ENCODE data around the gene SLC37A4.
"Not testable (repeated sequence)": the region's sequence is repeated elsewhere in the genome, so short reads cannot be mapped to it uniquely, and the experiment has no call there.

Gene SLC37A4

DNA sequence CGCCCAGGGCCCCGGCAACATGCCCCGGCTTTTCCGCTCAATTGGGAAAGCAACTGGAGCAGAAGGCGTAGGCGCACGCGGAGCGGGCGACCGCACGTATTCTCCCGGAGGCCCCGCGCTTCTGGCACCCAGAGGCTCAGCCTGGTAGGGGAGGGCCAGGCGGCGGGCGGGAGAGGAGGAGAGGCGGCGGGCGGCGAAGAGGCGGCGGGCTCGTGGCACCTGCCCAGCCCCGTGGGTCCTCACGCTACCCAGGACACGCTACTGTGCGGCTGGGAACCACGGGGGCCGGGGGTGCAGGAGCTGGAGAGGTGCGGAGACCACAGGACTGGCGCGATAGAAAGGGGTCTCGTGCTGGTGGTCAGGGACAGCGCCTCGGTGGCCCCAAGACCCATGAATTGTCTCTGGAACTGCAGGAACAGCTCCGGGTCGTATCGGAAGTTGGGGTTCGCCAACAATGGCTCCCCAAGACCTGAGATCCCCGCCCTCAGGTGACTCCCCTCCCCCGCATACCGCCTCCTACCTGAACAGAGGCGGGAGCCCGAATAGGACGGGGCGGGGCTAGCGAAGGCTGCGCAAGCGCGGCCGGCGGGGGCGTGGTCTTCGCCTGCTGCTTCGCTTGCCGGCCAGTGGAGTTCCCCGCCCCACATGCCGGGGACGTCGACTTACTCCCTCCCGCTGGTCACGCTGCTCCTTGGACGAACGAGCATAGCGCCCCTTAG, at the start of gene SLC37A4:
TSS of gene SLC37A4 (minus strand) at position 549 of the 719 bp plus-strand sequence.
- peak; percentile 99 for DNase-seq

GRCh38 chr11:119078675-119079420, 48.2 kb upstream of the SLC37A4 start:
- DNase-seq = no peak

- DNase-seq = no peak
Measured at GRCh38 chr11:119077839-119078238, 47.2 kb upstream of the SLC37A4 start.

- peak; percentile 96 for DNase-seq
Measured at GRCh38 chr11:119067371-119068222, 36.9 kb upstream of the SLC37A4 start, which contains the start of gene VPS11. Gene VPS11, plus strand, starts transcription at chr11:119067818. Its CDS starts 6 bp downstream, at chr11:119067824.

DNA sequence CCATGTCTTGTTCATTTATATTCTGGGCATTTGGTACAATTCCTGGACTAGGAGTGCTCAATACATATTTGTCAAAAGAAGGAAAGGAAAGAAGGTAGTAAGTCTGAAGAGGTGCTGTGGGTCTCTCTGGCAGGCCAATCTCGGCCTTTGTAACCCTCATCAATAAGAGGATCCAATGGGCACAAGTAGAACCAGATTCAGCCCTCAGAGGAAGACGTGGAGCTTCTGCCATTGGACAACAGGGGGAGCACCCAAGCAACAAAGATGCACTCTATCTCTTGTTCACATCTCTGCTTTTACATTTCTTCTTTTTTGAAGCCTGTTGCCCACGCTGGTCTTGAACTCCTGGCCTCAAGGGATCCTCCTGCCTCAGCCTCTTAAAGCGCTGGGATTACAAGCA, 34.7 kb upstream of the SLC37A4 start:
- peak; percentile 23 for DNase-seq

DNA sequence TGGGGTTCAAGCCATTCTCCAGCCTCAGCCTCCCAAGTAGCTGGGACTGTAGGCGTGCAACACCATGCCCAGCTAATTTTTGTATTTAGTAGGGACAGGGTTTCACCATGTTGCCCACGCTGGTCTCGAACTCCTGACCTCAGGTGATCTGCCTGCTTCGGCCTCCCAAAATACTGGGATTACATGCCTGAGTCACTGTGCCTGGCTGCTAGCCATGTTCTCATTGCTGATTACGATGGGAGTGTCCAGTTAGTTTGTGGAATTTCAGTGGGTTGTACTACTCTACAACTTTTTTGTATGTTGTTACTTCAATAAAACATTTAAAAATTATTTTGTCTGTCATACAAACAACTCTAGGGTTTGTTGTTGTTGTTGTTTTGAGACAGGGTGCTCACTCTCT, 32.1 kb upstream of the SLC37A4 start:
- no peak for DNase-seq

GRCh38 chr11:119061256-119061655, 30.6 kb upstream of the SLC37A4 start:
- no peak for DNase-seq

DNA sequence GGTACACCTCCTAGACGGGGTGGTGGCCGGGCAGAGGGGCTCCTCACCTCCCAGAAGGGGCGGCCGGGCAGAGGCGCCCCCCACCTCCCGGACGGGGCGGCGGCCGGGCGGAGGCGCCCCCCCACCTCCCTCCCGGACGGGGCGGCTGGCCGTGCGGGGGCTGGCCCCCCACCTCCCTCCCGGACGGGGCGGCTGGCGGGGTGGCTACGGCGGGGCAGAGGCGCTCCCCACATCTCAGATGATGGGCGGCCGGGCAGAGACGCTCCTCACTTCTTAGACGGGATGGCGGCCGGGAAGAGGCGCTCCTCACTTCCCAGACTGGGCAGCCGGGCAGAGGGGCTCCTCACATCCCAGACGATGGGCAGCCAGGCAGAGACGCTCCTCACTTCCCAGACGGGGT, 28.5 kb upstream of the SLC37A4 start:
- not testable (repeated sequence) for DNase-seq

GRCh38 chr11:119057000-119057769, 26.5 kb upstream of the SLC37A4 start, which contains the start of gene HYOU1:
Gene HYOU1, minus strand, starts transcription at chr11:119057205. Its CDS starts 1,045 bp downstream, at chr11:119056160.
- DNase-seq = peak; percentile 96

DNA sequence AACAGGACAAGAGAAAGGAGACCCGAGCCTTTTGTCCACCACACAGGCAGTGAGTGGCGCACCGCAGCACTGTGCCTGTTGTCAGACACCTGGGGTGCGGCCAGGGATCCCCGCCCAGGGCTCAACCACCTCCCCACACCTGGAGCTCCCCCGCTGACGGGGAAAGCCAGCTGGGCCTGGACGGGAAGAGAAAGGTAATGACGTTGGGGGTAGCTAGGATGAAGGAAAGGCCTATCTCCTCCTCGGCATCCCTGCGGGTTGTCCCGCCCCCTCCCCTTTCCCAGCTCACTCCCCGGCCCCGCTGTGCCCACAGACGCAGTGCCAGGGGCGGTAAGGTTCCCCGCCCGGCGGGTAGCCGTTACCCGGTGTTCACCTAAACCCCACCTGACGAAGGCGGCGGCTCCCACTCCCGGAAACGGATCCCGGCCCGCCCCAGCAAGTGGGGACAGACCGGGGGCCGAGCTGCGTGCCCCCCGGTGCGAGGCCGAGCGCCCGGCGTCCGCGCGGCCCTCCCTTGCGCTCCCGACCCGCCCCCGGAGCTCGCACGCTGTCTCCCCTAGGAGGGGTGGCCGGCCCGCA, 25.8 kb upstream of the SLC37A4 start:
- peak; percentile 21 for DNase-seq

DNA sequence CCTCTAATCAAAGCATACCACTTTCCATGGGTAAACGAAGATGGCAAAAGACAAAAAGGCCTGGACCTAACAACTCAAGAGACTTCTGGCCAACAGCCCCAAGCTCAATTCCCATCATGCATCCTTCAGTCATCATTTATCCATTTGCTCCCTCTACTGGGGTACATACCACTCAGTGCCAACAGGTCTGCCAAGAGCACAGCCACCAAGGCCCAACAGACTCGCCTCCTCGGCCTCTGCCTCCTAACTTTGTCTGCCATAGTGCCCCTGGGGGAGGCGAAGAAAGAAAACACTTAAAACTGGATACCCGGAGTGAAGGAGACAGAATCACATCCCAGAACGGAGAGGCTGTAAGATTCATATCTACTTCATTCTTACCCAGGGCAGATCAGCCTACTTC, 25.2 kb upstream of the SLC37A4 start:
- DNase-seq = no peak

DNA sequence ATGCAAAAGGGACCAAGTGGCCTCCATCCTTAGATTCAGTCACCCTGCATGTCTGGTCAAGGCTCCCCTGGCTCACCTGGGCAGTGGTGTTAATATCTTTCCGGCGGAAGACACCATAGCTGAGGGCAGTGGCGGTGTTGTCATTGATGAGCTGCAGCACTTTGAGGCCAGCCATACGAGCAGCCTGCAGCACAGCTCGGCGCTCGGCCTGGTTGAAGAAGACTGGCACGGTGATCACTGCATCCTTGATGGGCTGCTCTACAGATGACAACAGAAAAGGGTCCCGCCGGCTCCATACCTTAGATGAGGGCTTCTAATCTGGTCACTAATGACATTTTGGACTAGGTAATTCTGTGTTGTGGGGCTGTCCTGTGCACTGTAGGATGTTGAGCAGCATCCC, 23.7 kb upstream of the SLC37A4 start:
- no peak for DNase-seq

- DNase-seq = no peak
Measured at GRCh38 chr11:119052163-119052814, 21.6 kb upstream of the SLC37A4 start.

DNA sequence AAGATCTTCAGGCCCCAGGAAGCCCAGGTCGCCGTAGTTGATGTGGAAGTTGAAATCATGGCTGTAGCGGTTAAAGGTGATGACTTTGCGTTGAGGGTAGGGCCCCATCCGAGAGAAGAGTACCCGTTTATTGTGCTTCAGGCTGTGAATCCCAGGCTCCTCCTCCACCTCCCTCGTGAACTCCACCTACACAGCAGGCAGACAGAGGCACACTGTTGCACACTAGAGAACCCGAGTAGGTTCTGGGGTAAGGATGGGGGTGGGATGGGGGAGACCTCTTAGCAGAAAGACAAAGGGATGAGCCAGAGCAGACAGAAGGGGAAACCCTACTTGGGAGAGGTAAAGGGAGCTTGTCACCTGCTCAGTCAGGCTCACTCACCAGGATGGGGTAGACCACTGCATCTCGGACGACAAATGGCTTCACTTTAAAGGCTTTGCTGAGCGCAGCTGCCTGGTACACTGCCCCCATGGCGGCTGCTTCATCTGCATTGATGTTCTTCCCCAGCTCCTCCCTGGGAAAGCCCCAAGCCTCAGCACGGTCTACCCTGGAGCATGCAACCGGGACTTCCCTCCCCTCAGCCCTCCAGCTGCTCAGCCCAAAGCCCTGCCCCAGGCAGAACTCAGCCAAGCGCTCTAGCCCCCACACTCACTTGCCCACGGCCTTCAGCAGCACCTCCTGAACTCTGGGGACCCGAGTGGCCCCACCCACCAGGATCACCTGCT, 20.9 kb upstream of the SLC37A4 start:
- DNase-seq = no peak

- no peak for DNase-seq
Measured at GRCh38 chr11:119049081-119049480, 18.4 kb upstream of the SLC37A4 start.

DNA sequence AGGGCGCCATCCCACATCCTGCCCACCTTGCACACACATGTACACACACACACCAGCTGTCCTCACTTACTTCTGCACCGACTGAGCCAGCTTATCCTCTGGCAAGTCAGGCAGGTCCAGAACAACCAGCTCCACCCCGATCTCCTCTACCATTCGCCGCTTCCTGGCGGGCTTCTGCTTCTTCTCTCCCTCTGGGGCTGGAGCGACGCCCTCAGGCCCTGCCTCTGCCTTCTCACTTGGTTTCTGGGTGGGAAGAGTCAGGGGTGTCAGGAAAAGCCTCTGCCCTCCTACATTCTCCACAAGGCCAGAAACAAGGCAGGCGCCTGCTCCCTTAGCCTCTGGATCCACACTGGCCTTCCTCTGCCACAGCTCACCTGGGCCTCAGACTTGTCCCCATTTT, 18.0 kb upstream of the SLC37A4 start:
- no peak for DNase-seq

DNA sequence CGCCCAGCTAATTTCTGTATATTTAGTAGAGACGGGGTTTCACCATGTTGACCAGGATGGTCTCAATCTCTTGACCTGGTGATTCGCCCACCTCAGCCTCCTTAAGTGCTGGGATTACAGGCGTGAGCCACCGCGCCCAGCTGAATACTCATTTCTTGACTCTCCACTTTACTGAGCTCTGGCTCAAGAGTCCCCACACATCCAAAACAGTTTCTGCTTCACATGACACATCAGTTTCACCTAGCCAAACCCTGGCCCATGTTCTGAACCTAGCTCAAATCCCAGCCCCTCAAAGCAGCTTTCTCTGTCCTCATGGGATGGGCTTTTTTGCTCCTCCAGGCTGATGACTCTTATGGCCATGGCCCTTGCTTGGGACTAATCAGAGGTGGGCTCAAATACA, 16.5 kb upstream of the SLC37A4 start:
- DNase-seq = no peak

DNA sequence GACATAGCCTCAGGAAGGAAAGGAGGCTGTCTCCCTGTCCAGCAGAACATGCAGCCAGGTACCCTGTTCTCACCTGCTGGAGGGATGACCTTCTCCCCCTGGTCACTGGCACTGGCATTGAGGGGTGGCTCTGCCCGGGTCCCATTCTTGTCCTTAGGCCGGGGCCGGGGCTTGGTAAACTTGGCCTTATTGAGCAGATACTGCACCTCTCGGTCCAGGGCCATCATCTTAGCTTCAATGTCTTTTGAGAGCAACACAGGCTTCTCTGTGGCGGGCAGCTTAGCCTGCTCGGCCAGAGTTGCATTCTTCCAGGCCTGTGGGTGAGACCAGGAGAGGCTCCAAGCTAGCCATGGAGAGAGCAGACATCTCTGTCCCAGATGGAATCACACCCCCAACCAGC, 15.8 kb upstream of the SLC37A4 start:
- DNase-seq = no peak

- no peak for DNase-seq
Measured at GRCh38 chr11:119044708-119045107, 14.0 kb upstream of the SLC37A4 start.

DNA sequence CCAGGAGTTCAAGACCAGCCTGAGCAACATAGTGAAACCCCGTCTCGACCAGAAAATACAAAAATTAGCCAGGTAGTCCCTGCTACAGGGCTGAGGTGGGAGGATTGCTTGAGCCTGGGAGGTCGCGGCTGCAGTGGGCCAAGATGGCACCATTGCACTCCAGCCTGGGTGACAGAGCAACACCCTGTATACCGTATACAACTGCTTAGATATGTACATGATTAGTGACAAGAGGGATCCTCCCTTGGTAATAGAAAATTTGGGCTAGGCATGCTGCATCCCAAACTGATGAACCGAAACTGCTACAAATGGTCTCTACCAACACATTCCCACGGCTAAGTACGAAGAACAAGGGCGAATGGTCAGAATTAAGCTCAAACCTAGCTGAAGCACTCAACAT, 12.2 kb upstream of the SLC37A4 start:
- no peak for DNase-seq
